GM21723 (cell line): ENCODE measurements around the gene DISC1.
"Not testable (repeated sequence)": the region's sequence is repeated elsewhere in the genome, so short reads cannot be mapped to it uniquely, and the experiment has no call there.

Experiments
- ATAC-seq: cut with Tn5 transposase; IDR thresholded peaks from one replicate; pipeline ENCODE4 v1.9.1; 2021; ENCODE audit warnings: mild to moderate bottlenecking, moderate library complexity; ENCODE audit not compliant: unreplicated experiment

Gene DISC1

GRCh38 chr1:231940701-231941100, 314.1 kb downstream of the DISC1 start:
- no peak for ATAC-seq

- no peak for ATAC-seq
These were observed 316.5 kb downstream of the DISC1 start for GRCh38 chr1:231943084-231943483.

- not testable (repeated sequence) for ATAC-seq
These were observed 321.5 kb downstream of the DISC1 start for GRCh38 chr1:231948102-231948501.

- no peak for ATAC-seq
These were observed 322.9 kb downstream of the DISC1 start for GRCh38 chr1:231949277-231950091.

- ATAC-seq: no peak
These were observed 323.9 kb downstream of the DISC1 start for GRCh38 chr1:231950331-231951128.

GRCh38 chr1:231951374-231951773, 324.8 kb downstream of the DISC1 start:
- ATAC-seq: no peak

GRCh38 chr1:231952154-231952553, 325.6 kb downstream of the DISC1 start:
- no peak for ATAC-seq

GRCh38 chr1:231953660-231954059, 327.1 kb downstream of the DISC1 start:
- no peak for ATAC-seq

GRCh38 chr1:231954751-231955150, 328.2 kb downstream of the DISC1 start:
- ATAC-seq: no peak

GRCh38 chr1:231957359-231957758, 330.8 kb downstream of the DISC1 start:
- ATAC-seq: no peak

- ATAC-seq: no peak
These were observed 331.9 kb downstream of the DISC1 start for GRCh38 chr1:231958448-231958847.

GRCh38 chr1:231959225-231959884, 332.8 kb downstream of the DISC1 start:
- ATAC-seq: no peak

GRCh38 chr1:231961801-231962200, 335.2 kb downstream of the DISC1 start:
- ATAC-seq: not testable (repeated sequence)

GRCh38 chr1:231962636-231963035, 336.0 kb downstream of the DISC1 start:
- no peak for ATAC-seq

- no peak for ATAC-seq
These were observed 337.7 kb downstream of the DISC1 start for GRCh38 chr1:231964241-231964640.

- no peak for ATAC-seq
These were observed 338.4 kb downstream of the DISC1 start for GRCh38 chr1:231964961-231965360.

- ATAC-seq: no peak
These were observed 339.0 kb downstream of the DISC1 start for GRCh38 chr1:231965615-231966014.

GRCh38 chr1:231966983-231967382, 340.4 kb downstream of the DISC1 start:
- no peak for ATAC-seq

GRCh38 chr1:231969076-231969475, 342.5 kb downstream of the DISC1 start:
- no peak for ATAC-seq

- ATAC-seq: not testable (repeated sequence)
These were observed 343.2 kb downstream of the DISC1 start for GRCh38 chr1:231969761-231970160.

GRCh38 chr1:231970684-231971083, 344.1 kb downstream of the DISC1 start:
- ATAC-seq: no peak
